GM23338 (cell line): ENCODE data around the gene XXYLT1. TPM values are rescaled to one million over a fixed set of nuclear protein-coding genes. Genes with fewer than 3 reads are reported as not detected.

ENCODE experiments used
- ATAC-seq: fragments of 200-7000 bp; cut with Tn5 transposase; 3 replicates; pipeline ENCODE4 v1.9.1; 2020
- DNase-seq: peaks from one replicate; pipeline ENCODE4 v3.0.0-alpha.2; 2015; ENCODE audit warnings: low spot score
- H2AFZ ChIP-seq: fragments of 200-600 bp; sonication (generic); 2 replicates; pipeline ENCODE4 v1.8.0; 2016; ENCODE audit warnings: antibody characterized with exemption, mild to moderate bottlenecking, moderate library complexity
- H3F3A ChIP-seq: fragments of 200-600 bp; sonication (generic); replicated peaks from 2 replicates; pipeline ENCODE4 v1.8.0; 2017; ENCODE audit warnings: antibody characterized with exemption, mixed run types, low read depth
- H3K27ac ChIP-seq: fragments of 200-600 bp; sonication (generic); 2 replicates; pipeline ENCODE4 v1.6.1; 2016; ENCODE audit warnings: low read depth
- H3K27me3 ChIP-seq: fragments of 200-600 bp; sonication (generic); 2 replicates; pipeline ENCODE4 v1.8.0; 2016; ENCODE audit warnings: mild to moderate bottlenecking, mixed run types, moderate library complexity; ENCODE audit not compliant: insufficient read depth
- H3K36me3 ChIP-seq: fragments of 200-600 bp; sonication (generic); 2 replicates; pipeline ENCODE4 v1.8.0; 2016; ENCODE audit warnings: mild to moderate bottlenecking; ENCODE audit not compliant: insufficient read depth
- H3K4me1 ChIP-seq: fragments of 200-600 bp; sonication (generic); 2 replicates; pipeline ENCODE4 v1.8.0; 2016; ENCODE audit warnings: mild to moderate bottlenecking, moderate library complexity; ENCODE audit not compliant: insufficient read depth
- H3K4me2 ChIP-seq: fragments of 200-600 bp; sonication (generic); 2 replicates; pipeline ENCODE4 v1.7.1; 2017; ENCODE audit warnings: mixed run types
- H3K4me3 ChIP-seq: fragments of 200-600 bp; sonication (generic); 2 replicates; pipeline ENCODE4 v1.6.1; 2016; ENCODE audit warnings: mixed run types
- H3K79me2 ChIP-seq: fragments of 200-600 bp; sonication (generic); replicated peaks from 2 replicates; pipeline ENCODE4 v1.8.0; 2017; ENCODE audit warnings: mild to moderate bottlenecking; ENCODE audit not compliant: insufficient read depth
- H3K9me2 ChIP-seq: fragments of 200-600 bp; sonication (generic); 2 replicates; pipeline ENCODE4 v1.8.0; 2017; ENCODE audit not compliant: insufficient read depth
- H4K20me1 ChIP-seq: fragments of 200-600 bp; sonication (generic); replicated peaks from 2 replicates; pipeline ENCODE4 v1.8.0; 2017; ENCODE audit warnings: mild to moderate bottlenecking; ENCODE audit not compliant: insufficient read depth
- H3K27ac Mint-ChIP-seq: 2 replicates; pipeline ENCODE4 v1.8.0; 2020; ENCODE audit warnings: inconsistent platforms, mild to moderate bottlenecking, moderate library complexity, mixed read lengths
- H3K27me3 Mint-ChIP-seq: 3 replicates; pipeline ENCODE4 v1.8.0; 2022; ENCODE audit warnings: low read depth, mild to moderate bottlenecking, moderate library complexity, mixed read lengths, inconsistent platforms; ENCODE audit not compliant: insufficient read depth, poor library complexity
- H3K36me3 Mint-ChIP-seq: 3 replicates; pipeline ENCODE4 v1.8.0; 2021; ENCODE audit warnings: low read depth, mild to moderate bottlenecking, inconsistent platforms, moderate library complexity, mixed read lengths
- H3K4me1 Mint-ChIP-seq: 3 replicates; pipeline ENCODE4 v1.8.0; 2020; ENCODE audit warnings: mild to moderate bottlenecking, inconsistent platforms, mixed read lengths
- H3K4me3 Mint-ChIP-seq: 3 replicates; pipeline ENCODE4 v1.8.0; 2021; ENCODE audit warnings: moderate library complexity, mild to moderate bottlenecking, inconsistent platforms, mixed read lengths
- H3K9me3 Mint-ChIP-seq: 3 replicates; pipeline ENCODE4 v1.8.0; 2020; ENCODE audit warnings: moderate library complexity, mild to moderate bottlenecking, inconsistent platforms, mixed read lengths
- CREB1 ChIP-seq: fragments of 250-450 bp; sonication (Bioruptor Pico); IDR thresholded peaks from 2 replicates; pipeline ENCODE4 v1.5.0; 2020; ENCODE audit warnings: low read depth, mild to moderate bottlenecking, moderate library complexity
- CTCF ChIP-seq, 2 experiments: fragments of 200-600 bp in 1 of 2; sonication (generic) in 1 of 2; conservative IDR thresholded peaks; 2 replicates each; pipeline versions ENCODE4 v1.5.1 to v1.6.1; 2016 to 2017; ENCODE audit warnings: antibody characterized with exemption in 2 of 2, low read depth in 2 of 2, mild to moderate bottlenecking in 2 of 2, moderate library complexity in 1 of 2
- ETS1 ChIP-seq: IDR thresholded peaks from 2 replicates; pipeline ENCODE4 v1.6.1; 2016; ENCODE audit warnings: antibody characterized with exemption
- EZH2 ChIP-seq: fragments of 200-600 bp; sonication (generic); IDR thresholded peaks from one replicate; pipeline ENCODE4 v1.8.0; 2017; ENCODE audit warnings: antibody characterized with exemption, mild to moderate bottlenecking, low read depth; ENCODE audit not compliant: unreplicated experiment
- EZH2phosphoT487 ChIP-seq: fragments of 200-600 bp; sonication (generic); IDR thresholded peaks from one replicate; pipeline ENCODE4 v1.8.1; 2018; ENCODE audit warnings: antibody characterized with exemption; ENCODE audit not compliant: unreplicated experiment
- JUNB ChIP-seq: IDR thresholded peaks from one replicate; pipeline ENCODE4 v1.6.1; 2016; ENCODE audit warnings: antibody characterized with exemption; ENCODE audit not compliant: unreplicated experiment
- POLR2AphosphoS5 ChIP-seq: IDR thresholded peaks from 2 replicates; pipeline ENCODE4 v1.6.1; 2016; ENCODE audit warnings: antibody characterized with exemption, low read depth
- REST ChIP-seq: IDR thresholded peaks from one replicate; pipeline ENCODE4 v1.6.1; 2018; ENCODE audit warnings: antibody characterized with exemption; ENCODE audit not compliant: unreplicated experiment
- STAT1 ChIP-seq: IDR thresholded peaks from one replicate; pipeline ENCODE4 v1.6.1; 2016; ENCODE audit warnings: antibody characterized with exemption; ENCODE audit not compliant: unreplicated experiment
- ZNF114 ChIP-seq: fragments of 250-450 bp; sonication (Bioruptor Pico); IDR thresholded peaks from 2 replicates; pipeline ENCODE4 v1.5.0; 2020; ENCODE audit warnings: mild to moderate bottlenecking, moderate library complexity
- ZNF331 ChIP-seq: fragments of 250-450 bp; sonication (Bioruptor Pico); IDR thresholded peaks from 2 replicates; pipeline ENCODE4 v1.5.0; 2020; ENCODE audit warnings: low read depth, mild to moderate bottlenecking, moderate library complexity
- polyA plus RNA-seq: library from polyadenylated mRNA; unstranded; fragments of >200 nt; fragmentation: Nextera tagmentation; extraction: Ambion mirVana; gene quantifications from 2 replicates; pipeline ENCODE4 v1.2.1, GENCODE V29; 2016
- total RNA-seq: library from RNA; depleted of rRNA; stranded (reverse); fragments of >200 nt; shearing (Covaris generic); gene quantifications from 2 replicates; pipeline ENCODE4 v1.2.3, GENCODE V29; 2014

XXYLT1 gene
- total and polyA plus RNA-seq, 2 experiments from 2014 or later: 13.5 to 34.8 TPM

GRCh38 chr3:195133013-195133412 lies 137.9 kb downstream of the XXYLT1 start (continued):
- TF ChIP-seq REST (no peak), CREB1 (CRISPR knock-in tag) (no peak), EZH2 (no peak), CTCF (conservative IDR thresholded peaks at IDR 0.05; ENCODE audit: low read depth in 2 of 2) (no peak), JUNB (no peak)

GRCh38 chr3:195131176-195131575 lies 139.8 kb downstream of the XXYLT1 start:
- no peaks in the 10 kb centered on the region for H3K9me2 ChIP-seq
- H3K27me3 ChIP-seq: no peaks in the 10 kb centered on the region
- no peak overlapping the region for H3K4me2 ChIP-seq
- H3K36me3 ChIP-seq: no peaks in the 10 kb centered on the region
- H3K79me2 ChIP-seq: no peaks in the 10 kb centered on the region; the same call in 1 of the 2 replicates
- no peaks in the 10 kb centered on the region for H3F3A ChIP-seq
- no peaks in the 10 kb centered on the region; the same call in 1 of the 2 replicates for H3K4me1 ChIP-seq
- H3K36me3 Mint-ChIP-seq: no peaks in the 10 kb centered on the region; the same call in 2 of the 3 replicates
- H3K27ac ChIP-seq: no peak overlapping the region
- ATAC-seq (no peak), DNase-seq (no peak)
- H4K20me1 ChIP-seq: no peaks in the 10 kb centered on the region
- no peaks in the 10 kb centered on the region for H3K9me3 Mint-ChIP-seq
- no peak overlapping the region for H3K4me3 Mint-ChIP-seq
- H3K27ac Mint-ChIP-seq: no peak overlapping the region
- no peak overlapping the region for H3K4me3 ChIP-seq
- peaks cover 12% of the 10 kb centered on the region for H3K4me1 Mint-ChIP-seq
- no peaks in the 10 kb centered on the region for H3K27me3 Mint-ChIP-seq
- no peak overlapping the region for H2AFZ ChIP-seq
- TF ChIP-seq ETS1: no peak
- no peak for TF ChIP-seq CREB1 (CRISPR knock-in tag)
- TF ChIP-seq EZH2: no peak
- TF ChIP-seq ZNF331 (CRISPR knock-in tag): no peak
- TF ChIP-seq REST: no peak
- TF ChIP-seq STAT1: no peak
- no peak for TF ChIP-seq EZH2phosphoT487
- no peak for TF ChIP-seq JUNB
- TF ChIP-seq CTCF (conservative IDR thresholded peaks at IDR 0.05; ENCODE audit: low read depth in 2 of 2): no peak
- no peak for TF ChIP-seq POLR2AphosphoS5
- TF ChIP-seq ZNF114 (CRISPR knock-in tag): no peak
